GM12892 (cell line): ENCODE results near the gene CNTN6.
"Not testable (repeated sequence)": the region's sequence is repeated elsewhere in the genome, so short reads cannot be mapped to it uniquely, and the experiment has no call there.

Experiments used
- POLR2A ChIP-seq: IDR thresholded peaks from 2 replicates; pipeline ENCODE4 v1.6.1; 2011; ENCODE audit warnings: low read depth, low read length, control low read depth
- POLR2AphosphoS5 ChIP-seq: IDR thresholded peaks from 2 replicates; pipeline ENCODE4 v1.6.1; 2011; ENCODE audit warnings: low read depth, low read length, control low read depth
- TAF1 ChIP-seq: IDR thresholded peaks from 2 replicates; pipeline ENCODE4 v1.6.1; 2011; ENCODE audit warnings: low read depth, mild to moderate bottlenecking, control low read depth, low read length, borderline replicate concordance

DNA sequence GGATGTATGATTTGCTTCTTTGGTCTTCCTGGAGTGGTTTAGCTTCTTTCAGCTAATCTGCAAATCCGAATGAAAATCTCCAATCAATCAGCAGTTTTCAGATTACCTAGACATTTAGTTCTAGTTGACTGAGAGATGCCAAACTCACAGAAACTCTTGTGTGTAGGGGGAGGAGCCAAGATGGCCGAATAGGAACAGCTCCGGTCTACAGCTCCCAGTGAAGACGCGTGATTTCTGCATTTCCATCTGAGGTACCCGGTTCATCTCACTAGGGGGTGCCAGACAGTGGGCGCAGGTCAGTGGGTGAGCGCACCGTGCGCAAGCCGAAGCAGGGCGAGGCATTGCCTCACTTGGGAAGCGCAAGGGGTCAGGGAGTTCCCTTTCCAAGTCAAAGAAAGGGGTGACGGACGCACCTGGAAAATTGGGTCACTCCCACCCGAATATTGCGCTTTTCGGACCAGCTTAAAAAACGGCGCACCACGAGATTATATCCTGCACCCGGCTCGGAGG is 294.6 kb downstream of the CNTN6 start:
- not testable (repeated sequence) for TF ChIP-seq POLR2A, POLR2AphosphoS5, TAF1
